ENCODE measurements around the gene EFNA1. TPM values are rescaled to one million over a fixed set of nuclear protein-coding genes. Genes with fewer than 3 reads are reported as not detected.

The EFNA1 gene
- total and polyA plus RNA-seq, 2 of the 4 experiments (the other 2 are of a cell fraction): 0.90 to 1.6 TPM

- intact Hi-C loops (cut with micrococcal nuclease) (no loop called here), dilution Hi-C loops (cut with HindIII; ENCODE audit: low sequenced_read_pairs, unreplicated experiment) (no loop called here), in situ Hi-C loops (cut with MboI; ENCODE audit: low sequenced_read_pairs) (no loop called here)
- Histone ChIP-seq H3K9me3 (ENCODE audit: control insufficient read depth, insufficient read depth, low read length) (no peaks in the 10 kb centered on the region), H4K8ac (ENCODE audit: low read depth in 2 of 2, low read length in 2 of 2) (peak overlapping the region in 1 of 2 experiments; percentile 45; a peak in 2 of 4 replicates), H2AFZ (replicated peaks; ENCODE audit: low read length, poor library complexity) (no peak overlapping the region), H2BK120ac (ENCODE audit: low read depth, low read length) (no peak overlapping the region), H3K23ac (ENCODE audit: low read depth, low read length) (no peak overlapping the region), H4K5ac (ENCODE audit: low read depth, low read length) (0 out of 2 replicates have a peak overlapping the region, but pooled peaks have one; percentile 20), H3K27me3 (ENCODE audit: control insufficient read depth, insufficient read depth, low read length) (peaks cover 2% of the 10 kb centered on the region; the same call in 1 of the 2 replicates), H3K4ac (ENCODE audit: low read depth, low read length) (no peak overlapping the region), H3K14ac (replicated peaks; ENCODE audit: low read depth, low read length) (no peak overlapping the region), H2BK20ac (ENCODE audit: low read depth, low read length) (no peak overlapping the region), H3K27ac (ENCODE audit: insufficient read depth, low read length) (no peak overlapping the region; the same call in 1 of the 2 replicates), H3K56ac (ENCODE audit: extremely low read depth, insufficient read depth, low read length) (no peak overlapping the region), H3K18ac (ENCODE audit: low read depth, low read length) (no peak overlapping the region), H4K20me1 (ENCODE audit: insufficient read depth, low read length) (no peaks in the 10 kb centered on the region), H2BK5ac (ENCODE audit: low read depth, low read length, poor library complexity, severe bottlenecking) (no peak overlapping the region), H2AK5ac (ENCODE audit: low read depth, low read length) (no peak overlapping the region), H3K79me1 (ENCODE audit: low read depth in 1 of 2, low read length in 2 of 2) (peaks cover 23 to 44% of the 10 kb centered on the region in 2 experiments), H3K36me3 (ENCODE audit: control insufficient read depth, insufficient read depth, low read length) (peaks cover 7% of the 10 kb centered on the region), H3K4me1 (ENCODE audit: control insufficient read depth, insufficient read depth, low read length) (peaks cover 8% of the 10 kb centered on the region; the same call in 1 of the 2 replicates), H2BK15ac (ENCODE audit: low read depth, low read length) (no peak overlapping the region), H3K9ac (ENCODE audit: low read depth, low read length) (peak overlapping the region; percentile 21; the same call in 1 of the 2 replicates), H3K9me1 (ENCODE audit: insufficient read depth, low read length) (peaks cover 20% of the 10 kb centered on the region; the same call in 1 of the 2 replicates), H4K91ac (ENCODE audit: insufficient read depth, low read depth, low read length) (no peak overlapping the region), H3K4me3 (ENCODE audit: insufficient read depth, low read depth, low read length) (peak overlapping the region; percentile 5; the same call in 1 of the 2 replicates), H3K4me2 (ENCODE audit: low read depth, low read length) (peak overlapping the region; percentile 66; the same call in 1 of the 2 replicates), H2AK9ac (replicated peaks; ENCODE audit: low read depth, low read length, poor library complexity) (no peak overlapping the region)
- ChIA-PET POLR2A (ENCODE audit: unreplicated experiment) (interaction anchor here (0.6 to 0.7 kb wide), 2 partner anchors 7 to 135 kb away, joined by 3 to 10 read pairs; partner anchors contain the start of gene CLK2), CTCF (interaction anchor here (0.6 to 1.1 kb wide), 3 partner anchors 17 to 52 kb away, joined by 3 to 5 read pairs (median 4); no protein-coding TSS in a partner anchor)
- DNase-seq (no peak), ATAC-seq (ENCODE audit: low read depth) (no peak)
- TF ChIP-seq FOS (IDR thresholded peaks at IDR 0.05; ENCODE audit: low read depth, low read length) (no peak), MAFK (IDR thresholded peaks at IDR 0.05; ENCODE audit: low read depth, low read length) (no peak), USF2 (IDR thresholded peaks at IDR 0.05; ENCODE audit: low read depth, low read length) (no peak), RFX5 (IDR thresholded peaks at IDR 0.05; ENCODE audit: low read depth, low read length) (no peak)
- WGBS, 2 experiments (ENCODE audit: extremely low coverage in 2 of 2, insufficient read length in 1 of 2): no CpG with 5 or more reads among the region's 6 CpGs
- BruUV-seq (replicated peaks): no TSS peak
These were observed 9.7 kb downstream of the EFNA1 start for GRCh38 chr1:155137154-155137949.
